Right forelimb (tissue), 1 donor: ENCODE measurements around the gene ROBO1.
"Not testable (repeated sequence)": the region's sequence is repeated elsewhere in the genome, so short reads cannot be mapped to it uniquely, and the experiment has no call there.

Source experiments
- DNase-seq: peaks from one replicate; pipeline ENCODE4 v3.0.0-alpha.2; 2018

ROBO1 gene

GRCh38 chr3:79366414-79366813 is 401.4 kb downstream of the ROBO1 start:
- DNase-seq = no peak

GRCh38 chr3:79364784-79365183 is 403.0 kb downstream of the ROBO1 start:
- no peak for DNase-seq

- no peak for DNase-seq
Observed at GRCh38 chr3:79362571-79363270, 405.1 kb downstream of the ROBO1 start.

GRCh38 chr3:79361748-79362378 is 405.9 kb downstream of the ROBO1 start:
- DNase-seq = no peak

GRCh38 chr3:79358327-79358726 is 409.5 kb downstream of the ROBO1 start:
- DNase-seq = no peak

- DNase-seq = no peak
Observed at GRCh38 chr3:79354179-79354688, 413.6 kb downstream of the ROBO1 start.

GRCh38 chr3:79351699-79352098 is 416.1 kb downstream of the ROBO1 start:
- no peak for DNase-seq

DNA sequence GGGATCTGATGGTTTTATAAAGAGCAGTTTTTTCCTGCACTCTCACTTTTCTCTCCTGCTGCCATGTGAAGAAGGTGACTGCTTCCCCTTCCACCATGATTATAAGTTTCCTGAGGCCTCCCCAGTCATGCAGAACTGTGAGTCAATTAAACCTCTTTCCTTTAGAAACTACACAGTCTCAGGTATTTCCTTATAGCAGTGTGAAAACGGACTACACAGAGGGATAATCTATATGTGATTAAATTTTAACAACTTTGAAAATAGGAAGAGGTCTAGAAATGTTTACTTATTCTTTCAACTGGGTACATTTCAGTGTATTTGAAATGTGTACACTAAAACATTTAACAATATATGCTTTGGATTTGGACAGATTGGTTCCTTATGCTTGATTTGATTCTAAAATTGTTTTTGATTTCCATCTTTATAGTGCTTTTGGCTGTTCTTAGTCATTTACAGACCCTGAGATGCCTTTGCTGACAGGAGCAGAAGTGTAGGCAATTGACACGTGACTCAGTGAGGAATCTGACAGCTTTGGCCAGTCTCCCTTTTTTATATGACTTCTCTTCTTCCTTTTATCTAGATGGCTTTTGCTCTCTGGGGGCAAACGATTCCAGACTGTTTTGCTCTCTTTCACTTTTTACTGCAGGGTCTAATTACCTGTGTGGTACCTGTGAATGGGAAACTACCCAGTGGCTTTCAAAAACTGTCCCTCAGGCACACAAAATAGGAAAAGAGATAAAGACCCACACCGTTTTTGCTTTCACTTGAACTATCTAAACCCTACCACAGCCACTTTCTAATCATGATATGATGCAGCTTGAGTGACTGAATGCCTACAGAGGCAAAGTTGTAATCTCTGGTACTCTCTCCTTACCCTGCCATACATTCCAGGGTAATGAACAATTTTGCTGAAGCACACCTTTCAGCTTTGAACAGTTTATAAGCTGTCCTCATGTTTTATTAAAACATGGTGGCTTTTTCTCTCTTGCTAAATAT is 422.6 kb downstream of the ROBO1 start:
- DNase-seq = no peak

GRCh38 chr3:79341961-79342360 is 425.8 kb downstream of the ROBO1 start:
- DNase-seq = no peak

- no peak for DNase-seq
Observed at GRCh38 chr3:79339846-79340245, 428.0 kb downstream of the ROBO1 start.

DNA sequence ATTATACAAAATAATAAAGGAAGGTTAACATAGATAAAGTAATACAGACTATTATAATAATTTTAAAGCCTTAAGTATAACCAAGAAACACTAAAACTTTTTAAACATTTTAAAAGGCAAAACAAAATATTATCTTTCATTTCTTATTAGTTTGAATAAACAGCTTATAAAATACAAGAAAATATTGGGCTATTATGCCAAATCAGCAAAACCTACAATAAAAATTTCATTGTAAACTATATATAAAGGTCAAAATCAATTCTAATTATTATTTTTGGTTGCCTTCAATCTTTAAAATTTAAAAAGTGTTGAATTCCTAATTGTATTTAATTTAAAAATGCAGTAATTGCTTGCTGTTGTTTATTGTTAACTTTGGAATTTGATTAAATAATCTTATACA is 430.0 kb downstream of the ROBO1 start:
- DNase-seq = no peak

- no peak for DNase-seq
Observed at GRCh38 chr3:79329154-79329553, 438.6 kb downstream of the ROBO1 start.

GRCh38 chr3:79326642-79327041 is 441.2 kb downstream of the ROBO1 start:
- no peak for DNase-seq

GRCh38 chr3:79325833-79326383 is 441.9 kb downstream of the ROBO1 start:
- not testable (repeated sequence) for DNase-seq

- DNase-seq = no peak
Observed at GRCh38 chr3:79317551-79318518, 450.0 kb downstream of the ROBO1 start.

- DNase-seq = no peak
Observed at GRCh38 chr3:79314962-79315361, 452.8 kb downstream of the ROBO1 start.

GRCh38 chr3:79314544-79314943 is 453.3 kb downstream of the ROBO1 start:
- no peak for DNase-seq

DNA sequence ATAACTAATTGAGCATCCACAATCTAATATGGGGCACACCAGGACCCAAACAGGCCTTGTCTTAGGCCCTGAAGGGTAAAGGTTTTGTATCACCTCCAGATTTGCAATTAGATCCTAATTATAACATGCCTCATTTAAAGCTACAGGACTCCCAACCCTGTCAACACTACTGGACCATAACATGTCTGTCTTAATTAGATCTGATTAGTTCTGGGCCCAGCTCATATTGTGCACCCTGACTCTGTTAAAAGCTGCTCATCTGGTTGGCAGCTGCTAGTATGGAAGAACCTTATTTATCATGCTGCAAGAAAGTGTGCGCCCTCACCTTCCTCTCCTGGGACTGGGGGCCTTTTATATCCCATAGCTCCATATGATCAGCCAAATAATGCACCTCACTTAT is 457.8 kb downstream of the ROBO1 start:
- DNase-seq = no peak

- DNase-seq = no peak
Observed at GRCh38 chr3:79306934-79307570, 460.7 kb downstream of the ROBO1 start.

- DNase-seq = not testable (repeated sequence)
Observed at GRCh38 chr3:79299949-79300635, 467.7 kb downstream of the ROBO1 start.
